ENCODE measurements around the gene DDRGK1.

DDRGK1 gene

GRCh38 chr20:3150908-3151307 lies 53.6 kb downstream of the DDRGK1 start:
- no peak for TF ChIP-seq CTCF (IDR thresholded peaks at IDR 0.05; ENCODE audit: borderline replicate concordance, insufficient read depth, low read depth, low read length)
- no peak overlapping the region for H3K4me3 ChIP-seq (ENCODE audit: low read depth, low read length)

- no peak for TF ChIP-seq CTCF (IDR thresholded peaks at IDR 0.05; ENCODE audit: borderline replicate concordance, insufficient read depth, low read depth, low read length)
- H3K4me3 ChIP-seq (ENCODE audit: low read depth, low read length) = no peak overlapping the region
These were observed 57.6 kb downstream of the DDRGK1 start for GRCh38 chr20:3146732-3147341.

GRCh38 chr20:3141757-3142156 lies 62.7 kb downstream of the DDRGK1 start:
- H3K4me3 ChIP-seq (ENCODE audit: low read depth, low read length) = no peak overlapping the region
- TF ChIP-seq CTCF (IDR thresholded peaks at IDR 0.05; ENCODE audit: borderline replicate concordance, insufficient read depth, low read depth, low read length) = no peak
